HG02943 (cell line): ENCODE results near the gene CDC42BPG.

Experiments used
- ATAC-seq: cut with Tn5 transposase; IDR thresholded peaks from one replicate; pipeline ENCODE4 v1.9.1; 2021; ENCODE audit warnings: mild to moderate bottlenecking, low read depth, moderate library complexity; ENCODE audit not compliant: unreplicated experiment

Gene CDC42BPG

DNA sequence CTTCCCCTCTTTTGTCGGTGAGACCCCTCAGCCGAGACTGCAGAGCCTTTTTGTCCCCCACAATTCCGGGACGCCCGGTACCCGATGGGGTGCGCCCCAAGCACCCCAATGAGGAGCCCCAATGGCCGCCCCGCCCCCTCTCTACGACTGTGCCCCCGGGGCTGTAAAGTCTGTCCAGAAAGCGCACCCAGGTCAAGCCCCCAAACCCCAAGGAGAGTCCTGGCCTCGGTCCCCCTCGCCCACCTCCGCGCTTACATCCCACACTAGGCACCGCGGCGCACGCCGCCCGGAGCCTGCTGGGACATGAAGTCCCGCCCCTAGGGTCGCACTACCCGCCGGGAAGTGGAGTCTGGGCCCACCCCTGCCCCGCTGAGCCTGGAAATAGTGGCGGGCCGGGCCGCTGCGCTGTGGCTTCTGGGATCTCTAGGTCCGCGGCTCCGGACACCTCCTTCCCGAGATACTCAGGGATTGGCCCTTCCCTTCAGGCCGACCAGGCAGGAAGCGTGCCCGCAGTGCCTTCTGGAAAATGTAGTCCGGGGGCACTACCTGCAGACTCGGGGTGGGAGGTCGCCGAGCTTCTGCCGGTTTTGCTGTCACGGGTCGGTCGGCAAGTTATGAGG lies 34.1 kb downstream of the CDC42BPG start, which contains the start of gene MEN1:
Gene MEN1 (minus strand): TSS at position 281 of the 620 bp plus-strand sequence. CDS start 442 bp downstream, outside the sequence.
- ATAC-seq = peak; percentile 59

DNA sequence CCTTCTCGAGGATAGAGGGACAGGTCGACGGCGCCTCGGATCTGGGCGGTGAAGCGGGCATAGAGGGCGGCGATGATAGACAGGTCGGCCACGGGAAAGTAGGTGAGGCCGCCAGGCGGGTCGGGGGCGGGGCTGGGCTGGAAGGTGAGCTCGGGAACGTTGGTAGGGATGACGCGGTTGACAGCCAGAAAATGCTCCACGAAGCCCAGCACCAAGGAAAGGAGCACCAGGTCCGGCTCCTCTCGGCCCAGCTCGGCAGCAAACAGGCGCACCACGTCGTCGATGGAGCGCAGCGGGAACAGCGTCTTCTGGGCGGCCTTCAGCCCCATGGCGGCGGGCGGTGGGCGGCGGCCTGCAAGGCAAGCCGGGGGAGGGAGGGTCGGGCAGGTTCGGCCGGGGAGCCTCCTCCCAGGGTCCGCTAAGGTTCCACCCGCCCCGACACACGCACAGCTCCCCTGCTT lies 34.6 kb downstream of the CDC42BPG start:
- ATAC-seq = no peak

DNA sequence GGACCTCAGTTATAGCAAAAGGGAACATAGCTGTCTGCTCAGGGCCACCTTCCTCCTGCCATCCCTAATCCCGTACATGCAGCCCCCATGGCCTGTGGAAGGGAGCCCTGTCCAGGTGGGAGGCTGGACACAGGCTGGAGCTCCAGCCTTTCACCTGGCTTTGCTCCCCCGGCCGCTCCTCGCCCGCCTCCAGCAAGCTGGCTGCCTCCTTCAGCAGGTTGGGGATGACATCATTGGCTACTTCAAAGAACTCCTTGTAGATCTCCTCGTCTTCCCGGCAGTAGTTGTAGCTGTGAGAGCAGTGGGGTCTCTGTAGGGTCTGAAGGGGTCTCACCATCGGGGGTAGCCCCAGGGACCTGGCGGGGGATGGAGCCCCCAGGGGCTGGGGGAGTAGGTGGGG lies 39.0 kb downstream of the CDC42BPG start:
- ATAC-seq = no peak

DNA sequence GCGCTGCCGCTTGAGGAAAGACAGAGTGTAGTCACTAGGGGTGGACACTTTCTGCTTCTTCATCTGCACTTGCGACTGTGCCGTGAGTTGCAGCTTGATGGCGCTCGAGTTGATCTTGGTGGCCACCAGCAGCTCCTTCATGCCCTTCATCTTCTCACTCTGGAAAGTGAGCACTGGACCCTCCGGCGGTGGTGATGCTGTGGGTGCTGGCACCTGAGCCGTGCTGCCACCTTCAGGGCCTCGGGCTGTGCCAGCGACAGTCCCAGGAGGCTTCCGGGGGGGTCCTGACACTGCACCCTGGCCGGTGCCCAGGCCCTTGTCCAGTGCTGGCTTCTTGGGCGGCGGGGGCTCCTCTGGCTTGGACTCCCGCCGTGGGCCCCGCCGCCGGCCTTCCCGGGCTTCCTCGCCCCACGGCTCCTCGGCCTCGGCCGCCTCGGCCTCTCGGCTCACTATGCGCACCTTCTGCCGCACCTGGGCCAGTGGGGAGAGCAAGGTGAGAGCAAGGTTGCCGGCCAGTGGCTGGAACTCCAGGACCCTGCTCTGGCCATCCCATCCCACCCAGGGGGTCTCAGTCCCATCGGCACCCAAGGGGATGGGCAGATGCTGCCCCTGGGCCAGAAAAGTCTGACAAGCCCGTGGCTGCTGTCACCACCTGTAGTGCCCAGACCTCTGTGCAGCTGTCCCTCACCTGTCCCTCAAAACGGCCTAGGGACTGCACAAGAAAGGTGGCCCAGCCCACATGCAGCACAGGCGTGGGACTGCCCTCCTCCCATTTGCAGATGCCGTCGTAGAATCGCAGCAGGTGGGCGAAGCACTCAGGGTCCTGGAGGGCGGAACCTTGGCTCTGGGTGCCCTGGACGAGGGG lies 39.9 kb downstream of the CDC42BPG start:
- ATAC-seq = no peak

DNA sequence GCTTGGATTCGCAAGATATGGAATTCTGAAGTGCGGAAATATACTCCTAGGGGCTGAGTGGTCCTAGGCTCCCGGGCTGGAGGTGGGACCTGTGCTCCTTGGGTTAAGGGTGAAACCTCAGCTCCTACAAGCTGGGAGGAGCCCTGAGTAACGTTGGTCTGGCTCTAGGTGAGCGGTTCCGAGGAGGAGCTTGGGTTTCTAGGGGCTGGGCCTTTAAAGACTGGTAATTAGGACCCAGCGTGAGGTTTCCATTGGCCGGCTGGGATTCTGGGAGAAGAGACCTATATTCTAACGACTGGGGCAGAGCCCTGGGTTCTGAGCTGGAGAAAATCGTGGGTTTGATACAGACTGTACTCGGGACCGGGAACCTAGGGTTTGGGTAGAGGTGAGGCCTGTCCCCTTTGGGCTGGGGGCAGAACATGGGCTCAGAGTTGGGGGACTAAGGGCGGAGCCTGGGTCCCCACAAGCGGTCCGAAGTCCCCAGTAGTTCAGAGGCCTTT lies 40.6 kb downstream of the CDC42BPG start:
- no peak for ATAC-seq

DNA sequence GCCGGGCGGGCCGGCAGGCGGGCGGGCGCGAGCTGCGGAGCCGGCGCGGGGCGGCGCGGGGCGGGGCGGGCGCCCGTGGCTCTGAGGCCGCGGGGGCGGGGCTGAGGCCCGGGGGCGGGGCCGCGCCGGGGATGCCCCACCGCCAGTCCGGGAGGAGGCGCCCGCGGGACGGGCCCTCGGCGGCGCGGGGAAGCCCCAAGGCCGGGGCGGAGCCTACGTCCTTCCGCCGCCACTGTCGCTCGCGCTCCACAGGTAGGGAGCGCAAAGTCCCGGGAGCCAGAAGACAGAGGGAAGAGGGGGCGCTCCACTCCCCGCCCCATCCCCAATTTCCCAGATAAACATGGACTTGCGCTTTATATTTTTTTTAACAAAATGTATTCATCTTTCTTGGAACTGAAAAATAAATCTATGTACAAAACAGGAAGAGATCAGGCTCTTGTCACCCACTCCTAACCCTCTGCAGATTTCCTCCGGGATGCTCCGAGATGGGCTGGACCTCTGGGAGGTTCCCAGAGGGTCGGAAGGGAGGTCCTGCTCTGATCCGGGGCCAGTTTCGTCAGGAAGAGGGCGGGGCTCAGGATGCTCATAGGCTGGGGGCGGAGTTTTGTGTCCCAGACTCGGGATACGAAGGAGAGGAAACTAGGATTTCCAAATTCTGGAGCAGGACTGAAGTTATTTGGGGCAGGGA lies 41.2 kb downstream of the CDC42BPG start, which contains the start of gene MAP4K2:
Gene MAP4K2 (minus strand): TSS at position 57 of the 688 bp plus-strand sequence. CDS start 65 bp downstream, outside the sequence.
- no peak for ATAC-seq

DNA sequence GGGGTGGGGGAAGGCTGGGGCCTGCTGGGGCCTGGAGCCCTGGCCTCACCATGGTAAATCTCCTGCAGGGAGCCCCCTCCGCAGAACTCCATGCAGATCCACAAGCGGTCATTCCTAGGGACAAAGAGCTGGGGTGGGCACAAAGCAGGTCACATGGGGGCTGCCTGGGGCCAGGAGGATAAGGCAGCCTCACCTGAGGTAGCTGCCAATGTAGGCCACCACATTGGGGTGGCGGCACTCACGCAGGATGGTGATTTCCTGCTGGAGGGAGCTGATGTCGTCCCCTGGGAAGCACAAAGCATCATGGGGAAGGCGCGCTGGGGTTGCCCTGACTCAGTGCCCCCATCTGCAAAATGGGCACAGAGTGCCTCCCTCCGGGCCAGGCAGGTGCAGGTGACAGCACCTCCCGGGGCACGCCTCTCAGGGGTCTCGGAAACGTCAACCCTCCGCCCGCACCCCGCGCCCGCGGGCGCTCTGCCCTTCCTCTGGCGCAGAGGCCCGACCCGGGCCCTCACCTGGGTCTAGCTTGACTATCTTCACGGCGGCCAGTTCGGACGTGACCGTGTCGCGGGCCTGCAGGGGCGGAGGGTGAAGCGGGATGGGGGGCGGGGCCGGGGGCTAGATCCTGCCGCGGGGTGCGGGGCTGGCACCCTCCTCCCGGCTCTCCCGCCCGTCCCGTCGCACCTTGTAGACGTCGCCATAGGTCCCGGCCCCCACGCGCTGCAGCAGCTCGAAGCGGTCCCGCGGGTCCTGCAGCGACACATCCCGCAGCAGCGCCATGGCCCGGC lies 41.9 kb downstream of the CDC42BPG start:
- ATAC-seq = no peak

DNA sequence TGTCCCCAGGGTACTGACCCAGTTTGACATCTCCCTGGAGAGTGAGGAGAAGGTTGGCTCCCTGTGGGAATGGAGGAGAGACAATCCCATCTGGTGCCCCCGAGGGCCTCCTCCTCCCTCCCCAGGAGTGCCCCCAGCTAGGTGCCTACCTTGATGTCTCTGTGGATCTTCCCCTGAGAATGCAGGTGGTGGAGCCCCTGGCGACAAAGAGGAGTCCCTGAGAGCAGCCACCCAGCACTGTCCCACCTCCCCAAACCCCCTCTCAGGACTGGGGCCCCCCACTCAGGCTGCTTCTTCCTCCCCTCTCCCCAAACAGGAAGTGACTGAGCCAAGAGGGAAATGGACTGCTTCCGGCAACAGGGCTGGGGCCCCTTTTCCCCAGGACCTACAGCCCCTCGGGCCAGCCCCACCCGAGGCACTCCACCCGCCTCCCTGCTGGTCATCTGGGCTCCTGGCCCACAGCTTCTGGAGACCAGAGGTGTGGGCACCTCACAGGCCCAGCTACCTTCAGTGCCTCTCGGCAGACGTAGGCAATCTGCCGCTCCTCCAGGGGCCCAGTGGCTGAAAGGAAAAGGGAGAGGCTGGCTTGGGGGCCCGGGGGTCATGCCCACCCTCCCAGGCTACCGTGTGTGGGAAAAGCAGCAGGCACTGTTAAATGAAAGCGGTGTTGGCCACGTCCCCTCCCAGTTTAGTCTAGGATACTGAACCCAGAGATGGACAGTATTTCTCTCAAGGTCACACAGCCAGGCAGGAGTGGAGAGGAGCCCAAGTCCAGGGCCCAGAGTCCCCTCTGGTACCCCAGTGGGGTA lies 42.7 kb downstream of the CDC42BPG start:
- no peak for ATAC-seq

DNA sequence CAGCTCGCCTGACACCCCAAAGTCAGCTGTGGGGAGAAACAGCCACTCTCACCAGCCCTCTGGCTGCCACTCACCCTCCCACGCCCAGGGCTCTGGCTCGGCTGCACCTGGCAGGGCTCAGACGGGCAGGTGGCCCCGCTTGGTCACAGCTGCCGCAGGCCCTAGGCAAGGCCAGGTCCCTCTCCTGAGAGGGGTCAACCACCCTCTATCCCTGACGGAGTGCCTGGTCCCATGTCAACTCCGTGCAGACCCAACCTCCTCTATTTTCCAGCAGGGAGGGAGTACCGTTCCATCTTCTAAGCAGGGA lies 43.3 kb downstream of the CDC42BPG start:
- ATAC-seq = no peak

DNA sequence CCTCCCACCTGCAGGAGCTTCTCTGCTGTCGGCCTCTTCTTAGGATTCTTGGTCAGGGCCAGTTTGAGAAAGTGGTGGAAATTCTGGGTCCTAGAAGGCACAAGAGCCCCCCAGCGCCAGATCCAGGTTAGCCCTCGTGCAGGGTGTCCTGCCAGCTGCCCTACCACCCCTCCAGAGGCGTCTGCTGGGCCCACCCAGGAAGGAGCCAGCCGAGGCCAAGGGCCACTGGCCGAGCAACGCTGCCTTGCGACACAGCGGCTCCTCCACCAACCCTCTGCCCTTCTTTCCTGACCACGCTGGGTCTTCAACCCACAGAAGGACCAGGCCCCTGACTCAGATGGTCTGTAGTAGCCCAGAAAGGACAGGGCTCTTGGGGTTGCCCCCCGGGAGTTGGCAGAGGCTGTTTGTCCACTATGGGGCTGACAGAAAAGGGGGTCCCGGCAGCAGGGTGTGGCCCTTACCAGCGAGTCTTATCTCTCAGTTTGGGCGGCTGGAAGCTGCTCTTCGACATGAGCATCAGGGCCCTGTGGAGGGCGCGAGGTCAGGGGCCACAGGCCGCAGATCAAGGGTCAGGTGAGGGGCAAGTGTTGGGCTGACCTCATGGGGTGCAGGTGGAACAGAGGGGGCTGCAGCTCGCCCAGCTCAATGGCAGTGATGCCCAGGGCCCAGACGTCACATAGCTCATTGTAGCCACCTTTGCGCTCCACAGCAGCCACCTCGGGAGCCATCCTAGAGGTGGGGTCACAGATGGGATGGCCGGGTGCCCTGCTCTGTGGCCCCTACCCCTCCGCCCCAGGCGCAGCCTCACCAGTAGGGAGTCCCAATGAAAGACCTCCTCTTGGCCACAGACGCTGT lies 43.9 kb downstream of the CDC42BPG start:
- no peak for ATAC-seq

DNA sequence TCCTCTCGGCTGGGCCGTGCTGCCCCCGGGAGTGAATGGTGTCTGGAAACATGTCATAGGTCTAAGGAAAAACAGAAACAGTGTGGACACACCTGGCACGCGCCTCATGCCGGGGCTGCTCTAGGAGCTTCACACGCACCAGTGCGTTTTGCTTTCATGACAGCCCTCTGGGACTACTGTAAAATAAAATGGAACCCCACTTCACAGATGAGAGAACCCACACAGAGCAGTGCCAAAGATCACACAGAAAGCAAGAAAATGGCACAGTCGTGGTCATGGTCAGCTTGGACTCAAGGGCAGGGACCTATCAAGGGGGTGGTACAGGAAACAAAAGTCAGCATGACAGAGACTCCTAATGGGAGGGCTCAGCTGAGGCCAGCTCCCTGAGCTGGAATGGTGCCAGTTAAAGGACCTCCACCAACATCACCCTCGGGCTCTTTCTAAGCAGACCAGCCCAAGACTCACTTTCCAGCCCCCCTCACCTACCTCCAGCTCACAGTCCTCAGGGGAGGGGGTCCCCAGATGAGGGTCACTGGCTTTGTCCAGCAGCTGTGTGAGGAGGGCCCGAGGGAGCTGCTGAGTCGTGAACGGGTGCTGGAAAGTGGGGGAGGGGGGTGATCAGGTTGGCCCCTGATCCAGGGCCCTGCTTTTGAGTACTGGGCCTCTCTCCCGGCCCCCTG lies 44.7 kb downstream of the CDC42BPG start:
- no peak for ATAC-seq

DNA sequence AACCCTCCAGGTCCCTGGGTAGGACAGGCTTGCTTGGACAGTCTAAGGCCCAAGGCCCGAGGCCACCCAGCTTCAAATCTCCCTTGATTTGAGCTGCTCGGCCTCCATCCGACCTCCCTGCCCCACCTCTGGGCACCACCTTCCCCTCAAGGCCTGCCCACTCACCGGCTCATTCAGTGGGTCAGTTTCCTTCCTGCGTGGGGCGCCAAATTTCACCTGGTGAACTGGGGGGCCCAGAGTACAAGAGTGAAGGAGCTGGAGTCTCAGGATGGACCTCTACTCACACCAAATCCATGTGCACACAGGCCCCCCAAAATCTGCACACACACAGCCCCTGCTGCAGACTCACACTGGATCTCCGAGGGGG lies 45.2 kb downstream of the CDC42BPG start:
- no peak for ATAC-seq

DNA sequence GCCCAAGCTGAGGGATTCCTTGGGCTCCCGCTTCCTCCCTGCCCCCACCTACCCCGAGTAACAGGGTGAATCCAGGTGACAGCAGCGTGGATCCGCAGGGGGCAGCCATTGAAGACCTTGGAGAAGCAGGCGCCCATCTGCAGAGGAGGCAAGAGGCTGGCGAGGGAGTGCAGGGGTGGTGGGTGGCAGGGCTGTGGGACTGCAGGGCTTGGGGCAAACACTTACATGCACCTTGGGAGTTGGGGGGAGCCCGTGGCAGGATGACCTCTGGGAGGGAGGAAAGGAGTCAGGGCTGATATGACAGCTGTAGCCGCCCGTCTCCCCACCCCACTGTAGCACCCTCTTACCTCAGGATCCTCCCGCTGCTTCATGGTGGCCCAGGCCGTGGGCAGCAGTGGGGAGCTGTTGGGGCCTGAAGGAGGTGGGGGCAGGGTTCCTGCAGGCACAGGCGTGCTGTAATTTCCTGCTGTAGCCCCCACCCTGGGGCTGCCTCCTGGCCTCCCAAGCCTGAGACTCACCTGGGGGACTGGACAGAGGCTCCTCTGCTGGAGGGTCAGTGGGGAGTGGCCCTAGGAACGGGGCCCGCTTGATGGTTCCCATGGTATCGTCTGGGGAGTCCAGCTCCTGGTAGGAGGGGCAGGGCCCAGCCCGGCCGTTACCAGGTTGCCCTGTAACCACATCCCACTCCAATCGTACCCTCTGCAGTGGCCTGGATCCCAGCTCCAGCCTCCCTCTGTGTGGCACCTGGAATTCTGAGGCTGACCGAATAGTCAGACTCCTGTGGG lies 47.5 kb downstream of the CDC42BPG start:
- ATAC-seq = no peak

DNA sequence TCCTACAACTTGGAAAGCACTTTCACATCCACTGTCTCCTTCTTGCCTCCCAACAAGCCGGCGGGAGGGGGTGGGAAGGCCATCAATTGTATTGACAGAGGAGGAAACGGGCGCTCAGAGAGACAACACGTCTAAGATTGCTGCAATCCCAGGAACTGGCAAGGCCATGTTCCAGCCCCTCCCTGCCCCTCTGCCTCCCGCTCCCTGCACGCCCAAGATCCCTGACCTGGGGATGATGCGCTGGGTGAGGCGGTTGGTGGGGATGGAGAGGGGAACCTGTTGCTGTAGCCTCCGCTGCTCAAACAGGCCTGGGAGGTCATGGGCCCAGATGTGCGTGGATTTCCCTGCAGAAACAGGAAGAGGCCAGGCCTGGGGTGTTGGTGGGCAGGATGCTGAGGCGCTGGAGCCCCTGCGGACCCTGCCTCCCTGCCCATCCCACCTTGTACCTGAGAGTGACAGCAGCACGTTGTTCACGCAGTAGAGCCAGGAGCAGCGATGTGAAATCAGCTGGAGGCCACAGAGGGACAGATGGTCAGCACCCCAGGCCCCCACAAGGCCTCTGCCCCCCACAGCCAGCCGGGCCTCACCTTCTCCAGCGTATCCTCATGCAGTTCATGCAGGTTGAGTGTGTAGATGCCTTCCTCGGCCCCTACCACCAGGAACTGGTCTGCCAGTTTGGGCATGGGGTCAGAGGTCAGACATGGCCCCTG lies 48.3 kb downstream of the CDC42BPG start:
- ATAC-seq = no peak

DNA sequence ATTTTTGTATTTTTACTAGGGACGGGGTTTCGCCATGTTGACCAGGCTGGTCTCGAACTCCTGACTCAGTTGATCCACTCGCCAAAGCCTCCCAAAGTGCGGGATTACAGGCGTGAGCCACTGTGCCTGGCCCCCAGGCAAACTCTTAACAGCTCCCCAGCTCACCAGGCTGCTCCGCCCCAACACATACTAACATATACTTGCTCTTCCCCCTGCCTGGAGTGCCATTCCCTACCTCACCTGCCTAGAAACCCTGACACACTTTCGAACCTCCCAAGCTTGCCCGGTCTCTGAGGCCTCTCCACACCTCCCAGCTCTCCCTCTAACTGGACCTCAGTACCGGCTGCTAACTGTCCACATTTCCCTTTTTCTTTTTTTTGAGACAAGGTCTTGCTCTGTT lies 49.9 kb downstream of the CDC42BPG start:
- ATAC-seq = no peak

DNA sequence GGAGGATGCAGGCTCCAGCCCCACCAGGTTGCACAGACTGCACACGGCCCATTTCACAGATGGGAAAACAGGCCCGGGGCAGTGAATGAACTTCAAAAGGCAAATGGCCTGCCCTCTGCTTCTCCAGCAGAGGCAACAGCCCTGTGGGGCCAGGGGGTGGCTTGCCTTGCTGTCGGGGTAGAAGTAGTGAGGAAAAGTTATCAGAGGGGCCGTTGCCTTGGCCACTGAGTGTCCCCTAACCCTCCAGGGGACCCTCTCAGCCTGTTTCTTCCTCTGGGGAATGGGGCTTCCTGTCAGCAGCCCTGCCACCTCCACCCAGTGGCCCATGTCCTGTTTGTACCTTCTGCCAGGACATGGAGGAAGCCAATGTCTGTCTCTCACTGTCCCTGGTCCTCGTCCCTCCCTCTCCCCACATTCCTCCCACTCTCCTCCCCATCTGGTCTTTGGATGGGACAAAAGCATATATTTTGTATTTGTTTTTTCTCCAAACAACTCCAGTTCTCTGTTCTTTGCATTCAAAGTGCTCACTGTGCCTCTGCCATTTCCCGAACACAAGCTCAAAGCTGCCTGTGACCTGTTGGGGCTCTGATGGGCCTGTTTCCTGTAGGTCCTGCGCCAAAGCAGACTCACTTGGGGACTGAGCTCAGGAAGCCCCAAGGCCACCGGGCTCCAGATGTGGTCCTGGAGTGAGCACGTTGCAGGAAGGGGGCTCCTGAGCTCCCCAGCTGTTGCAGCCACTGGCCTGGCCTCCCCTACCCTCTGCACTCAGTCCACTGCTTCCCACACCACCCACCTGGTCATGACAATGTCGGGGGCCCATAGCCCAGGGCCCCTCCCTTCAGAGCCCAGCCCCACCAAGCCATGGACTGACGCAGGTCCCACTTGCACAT lies 50.9 kb downstream of the CDC42BPG start:
- ATAC-seq = no peak
